Ishikawa (cell line): ENCODE data around the gene GARIN5B.

Experiments
- CEBPB ChIP-seq: IDR thresholded peaks from 2 replicates; pipeline ENCODE4 v1.6.1; 2012
- TAF1 ChIP-seq: IDR thresholded peaks from 2 replicates; pipeline ENCODE4 v1.6.1; 2012; ENCODE audit warnings: low read depth, mild to moderate bottlenecking
- TCF12 ChIP-seq: IDR thresholded peaks from 2 replicates; pipeline ENCODE4 v1.6.1; 2012; ENCODE audit warnings: low read depth
- TEAD4 ChIP-seq: IDR thresholded peaks from 2 replicates; pipeline ENCODE4 v1.6.1; 2012
- YY1 ChIP-seq: IDR thresholded peaks from 2 replicates; pipeline ENCODE4 v1.6.1; 2012; ENCODE audit warnings: low read depth
- TF ChIP-seq, protein P1 (sequence below): IDR thresholded peaks from 2 replicates; pipeline ENCODE4 v1.6.1; 2012
- TF ChIP-seq, protein P2 (sequence below): IDR thresholded peaks from 2 replicates; pipeline ENCODE4 v1.6.1; 2012; ENCODE audit warnings: low read depth, mild to moderate bottlenecking

DNA sequence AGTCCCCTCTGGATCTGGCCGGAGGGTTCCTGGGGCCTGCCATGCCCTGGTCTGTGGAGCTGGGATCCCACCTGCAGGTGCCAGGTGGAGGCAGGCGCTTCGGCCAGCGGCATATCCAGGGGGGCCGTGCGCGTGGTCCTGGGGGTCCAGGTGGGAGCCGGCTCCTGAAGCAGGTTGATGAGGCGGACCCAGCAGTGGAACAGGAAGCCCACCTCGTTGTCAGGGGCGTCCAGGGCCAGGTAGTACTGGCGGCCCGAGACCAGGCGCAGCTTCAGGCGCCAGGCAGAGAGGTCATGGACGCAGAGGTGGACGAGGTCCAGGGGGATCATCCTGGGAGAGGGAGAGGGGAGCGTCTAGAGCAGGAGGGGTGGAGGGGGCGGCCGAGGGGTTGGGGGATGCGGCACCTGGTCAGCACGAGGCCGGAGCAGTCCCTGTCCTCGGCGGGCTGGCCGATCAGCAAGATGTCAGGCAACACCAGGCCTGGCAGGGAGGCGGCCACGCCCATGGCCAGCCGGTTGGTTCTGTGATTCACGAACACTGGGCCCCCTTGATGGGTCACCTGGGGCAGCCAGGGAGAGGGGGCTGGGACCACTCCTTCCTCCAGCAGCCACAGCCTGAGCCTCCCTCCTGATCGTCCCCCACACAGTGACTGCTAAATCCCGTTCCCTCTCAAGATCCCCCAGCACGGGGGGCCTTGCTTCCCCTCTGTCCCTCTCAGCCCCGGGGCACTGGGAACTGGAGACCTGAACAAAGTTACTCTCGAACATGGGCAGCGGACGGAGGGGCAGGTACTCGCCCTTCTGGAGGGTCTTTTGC lies 678 bp downstream of the GARIN5B start:
- TF ChIP-seq YY1 (no peak), TEAD4 (no peak), TAF1 (no peak), TCF12 (no peak), CEBPB (no peak)
- TF ChIP-seq, protein P1, sequence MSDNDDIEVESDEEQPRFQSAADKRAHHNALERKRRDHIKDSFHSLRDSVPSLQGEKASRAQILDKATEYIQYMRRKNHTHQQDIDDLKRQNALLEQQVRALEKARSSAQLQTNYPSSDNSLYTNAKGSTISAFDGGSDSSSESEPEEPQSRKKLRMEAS = no peak
- TF ChIP-seq, protein P2, sequence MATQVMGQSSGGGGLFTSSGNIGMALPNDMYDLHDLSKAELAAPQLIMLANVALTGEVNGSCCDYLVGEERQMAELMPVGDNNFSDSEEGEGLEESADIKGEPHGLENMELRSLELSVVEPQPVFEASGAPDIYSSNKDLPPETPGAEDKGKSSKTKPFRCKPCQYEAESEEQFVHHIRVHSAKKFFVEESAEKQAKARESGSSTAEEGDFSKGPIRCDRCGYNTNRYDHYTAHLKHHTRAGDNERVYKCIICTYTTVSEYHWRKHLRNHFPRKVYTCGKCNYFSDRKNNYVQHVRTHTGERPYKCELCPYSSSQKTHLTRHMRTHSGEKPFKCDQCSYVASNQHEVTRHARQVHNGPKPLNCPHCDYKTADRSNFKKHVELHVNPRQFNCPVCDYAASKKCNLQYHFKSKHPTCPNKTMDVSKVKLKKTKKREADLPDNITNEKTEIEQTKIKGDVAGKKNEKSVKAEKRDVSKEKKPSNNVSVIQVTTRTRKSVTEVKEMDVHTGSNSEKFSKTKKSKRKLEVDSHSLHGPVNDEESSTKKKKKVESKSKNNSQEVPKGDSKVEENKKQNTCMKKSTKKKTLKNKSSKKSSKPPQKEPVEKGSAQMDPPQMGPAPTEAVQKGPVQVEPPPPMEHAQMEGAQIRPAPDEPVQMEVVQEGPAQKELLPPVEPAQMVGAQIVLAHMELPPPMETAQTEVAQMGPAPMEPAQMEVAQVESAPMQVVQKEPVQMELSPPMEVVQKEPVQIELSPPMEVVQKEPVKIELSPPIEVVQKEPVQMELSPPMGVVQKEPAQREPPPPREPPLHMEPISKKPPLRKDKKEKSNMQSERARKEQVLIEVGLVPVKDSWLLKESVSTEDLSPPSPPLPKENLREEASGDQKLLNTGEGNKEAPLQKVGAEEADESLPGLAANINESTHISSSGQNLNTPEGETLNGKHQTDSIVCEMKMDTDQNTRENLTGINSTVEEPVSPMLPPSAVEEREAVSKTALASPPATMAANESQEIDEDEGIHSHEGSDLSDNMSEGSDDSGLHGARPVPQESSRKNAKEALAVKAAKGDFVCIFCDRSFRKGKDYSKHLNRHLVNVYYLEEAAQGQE = no peak
